ENCODE measurements around the gene XYLT2. TPM values are rescaled to one million over a fixed set of nuclear protein-coding genes. Genes with fewer than 3 reads are reported as not detected.
A peak's percentile ranks its signal among the peaks of the same experiment; 100 is the strongest.

The XYLT2 gene
- total and polyA plus RNA-seq, 2 of the 13 experiments (the other 11 are each of a cell fraction or from before 2014, with no cell fraction given) = 17.0 to 22.1 TPM

DNA sequence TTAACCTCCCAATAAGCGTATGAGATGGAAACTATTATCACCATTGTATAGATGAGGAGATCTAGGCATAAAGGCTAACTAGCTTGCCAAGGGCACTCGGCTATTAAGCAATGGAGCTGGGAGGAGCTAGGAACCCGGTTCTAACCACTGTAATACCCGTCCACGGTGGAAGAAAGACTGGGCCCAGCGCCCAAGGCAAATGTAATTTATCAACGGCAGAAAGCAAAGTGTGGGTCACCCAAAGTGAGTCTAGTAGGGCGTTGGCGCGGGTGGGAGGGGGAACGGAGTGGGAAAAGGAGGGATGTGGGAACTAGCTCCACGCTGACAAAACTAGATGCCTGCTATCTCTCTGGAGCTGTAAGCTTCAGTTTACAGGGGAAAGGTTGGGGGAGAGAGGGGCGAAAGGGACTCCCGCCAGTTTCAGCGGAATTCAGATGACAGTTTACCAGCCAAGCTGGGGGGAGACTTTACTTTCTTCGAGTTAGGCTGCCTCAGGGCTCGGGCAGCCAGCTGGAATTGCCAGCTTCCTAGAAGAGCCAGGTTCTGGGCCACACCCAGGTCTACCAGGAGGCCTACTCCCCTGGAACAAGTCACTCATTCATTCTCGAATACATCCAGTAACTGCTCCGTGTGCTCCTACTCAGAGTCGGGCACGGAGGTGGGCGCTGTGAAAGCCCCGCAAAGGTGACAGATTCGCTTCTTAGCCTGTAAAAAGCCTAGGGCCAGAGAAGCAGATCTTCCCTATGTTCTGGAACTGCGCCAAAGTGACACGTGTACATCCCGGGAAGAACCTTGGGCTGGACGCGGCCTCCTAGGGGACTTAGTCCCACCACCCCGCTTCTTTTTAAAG is 50.6 kb downstream of the XYLT2 start (continued):
- TF ChIP-seq ZNF564 (CRISPR knock-in tag; IDR thresholded peaks at IDR 0.05) (no peak), KDM3A (CRISPR knock-in tag; IDR thresholded peaks at IDR 0.05; ENCODE audit: low read depth) (no peak), CBX5 (CRISPR knock-in tag; IDR thresholded peaks at IDR 0.05; ENCODE audit: borderline replicate concordance) (no peak), NPAS2 (CRISPR knock-in tag; IDR thresholded peaks at IDR 0.05; ENCODE audit: borderline replicate concordance) (0 out of 2 replicates have a peak, but pooled peaks have one; percentile 32), ZBTB42 (CRISPR knock-in tag; IDR thresholded peaks at IDR 0.05) (no peak), KLF12 (CRISPR knock-in tag; IDR thresholded peaks at IDR 0.05; ENCODE audit: borderline replicate concordance) (no peak), TERF1 (CRISPR knock-in tag; IDR thresholded peaks at IDR 0.05) (no peak; the same call in 1 of the 2 replicates), TRAFD1 (CRISPR knock-in tag; IDR thresholded peaks at IDR 0.05; ENCODE audit: borderline replicate concordance) (peak; percentile 89; the same call in 1 of the 2 replicates), ZFP36L1 (CRISPR knock-in tag; IDR thresholded peaks at IDR 0.05) (0 out of 2 replicates have a peak, but pooled peaks have one; percentile 46), ZNF451 (CRISPR knock-in tag; IDR thresholded peaks at IDR 0.05) (0 out of 2 replicates have a peak, but pooled peaks have one; percentile 16), LRRFIP1 (CRISPR knock-in tag; conservative IDR thresholded peaks at IDR 0.05) (0 out of 2 replicates have a peak, but pooled peaks have one; percentile 33), SOX13 (IDR thresholded peaks at IDR 0.05) (no peak), SOX13 (CRISPR knock-in tag; conservative IDR thresholded peaks at IDR 0.05 in 1 of 2, IDR thresholded peaks at IDR 0.05 in 1 of 2) (no peak), RARA (CRISPR knock-in tag; IDR thresholded peaks at IDR 0.05) (no peak), ZNF468 (CRISPR knock-in tag; IDR thresholded peaks at IDR 0.05) (0 out of 2 replicates have a peak, but pooled peaks have one; percentile 63), SP5 (CRISPR knock-in tag; IDR thresholded peaks at IDR 0.05; ENCODE audit: borderline replicate concordance, low read depth) (no peak), FOXM1 (CRISPR knock-in tag; IDR thresholded peaks at IDR 0.05) (no peak), ASH2L (IDR thresholded peaks at IDR 0.05; ENCODE audit: insufficient read length, low read depth, low read length) (no peak), ZNF562 (CRISPR knock-in tag; IDR thresholded peaks at IDR 0.05; ENCODE audit: borderline replicate concordance) (no peak), RBFOX2 (IDR thresholded peaks at IDR 0.05; ENCODE audit: low read depth, low read length) (0 out of 2 replicates have a peak, but pooled peaks have one; percentile 9)
- TF ChIP-seq, protein P1, sequence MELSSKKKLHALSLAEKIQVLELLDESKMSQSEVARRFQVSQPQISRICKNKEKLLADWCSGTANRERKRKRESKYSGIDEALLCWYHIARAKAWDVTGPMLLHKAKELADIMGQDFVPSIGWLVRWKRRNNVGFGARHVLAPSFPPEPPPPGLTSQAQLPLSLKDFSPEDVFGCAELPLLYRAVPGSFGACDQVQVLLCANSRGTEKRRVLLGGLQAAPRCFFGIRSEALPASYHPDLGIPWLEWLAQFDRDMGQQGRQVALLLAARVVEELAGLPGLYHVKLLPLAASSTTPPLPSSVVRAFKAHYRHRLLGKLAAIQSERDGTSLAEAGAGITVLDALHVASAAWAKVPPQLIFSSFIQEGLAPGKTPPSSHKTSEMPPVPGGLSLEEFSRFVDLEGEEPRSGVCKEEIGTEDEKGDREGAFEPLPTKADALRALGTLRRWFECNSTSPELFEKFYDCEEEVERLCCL (CRISPR knock-in tag; IDR thresholded peaks at IDR 0.05; ENCODE audit: borderline replicate concordance) = no peak; the same call in 1 of the 2 replicates

Data from HepG2 (cell line).